Occipital lobe (tissue), 2 donors: ENCODE data around the gene PYGO2. TPM values are rescaled to one million over a fixed set of nuclear protein-coding genes. Genes with fewer than 3 reads are reported as not detected.

ENCODE experiments used
- DNase-seq: peaks from one replicate; lab custom pipeline; 2025; lab: John Stamatoyannopoulos, UW
- total RNA-seq: library from RNA; depleted of rRNA; stranded (reverse); fragments of >200 nt; gene quantifications from one replicate; pipeline ENCODE4 v1.2.3, GENCODE V29; 2014

Gene PYGO2, protein sequence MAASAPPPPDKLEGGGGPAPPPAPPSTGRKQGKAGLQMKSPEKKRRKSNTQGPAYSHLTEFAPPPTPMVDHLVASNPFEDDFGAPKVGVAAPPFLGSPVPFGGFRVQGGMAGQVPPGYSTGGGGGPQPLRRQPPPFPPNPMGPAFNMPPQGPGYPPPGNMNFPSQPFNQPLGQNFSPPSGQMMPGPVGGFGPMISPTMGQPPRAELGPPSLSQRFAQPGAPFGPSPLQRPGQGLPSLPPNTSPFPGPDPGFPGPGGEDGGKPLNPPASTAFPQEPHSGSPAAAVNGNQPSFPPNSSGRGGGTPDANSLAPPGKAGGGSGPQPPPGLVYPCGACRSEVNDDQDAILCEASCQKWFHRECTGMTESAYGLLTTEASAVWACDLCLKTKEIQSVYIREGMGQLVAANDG
- 11.2 TPM for total RNA-seq

DNA sequence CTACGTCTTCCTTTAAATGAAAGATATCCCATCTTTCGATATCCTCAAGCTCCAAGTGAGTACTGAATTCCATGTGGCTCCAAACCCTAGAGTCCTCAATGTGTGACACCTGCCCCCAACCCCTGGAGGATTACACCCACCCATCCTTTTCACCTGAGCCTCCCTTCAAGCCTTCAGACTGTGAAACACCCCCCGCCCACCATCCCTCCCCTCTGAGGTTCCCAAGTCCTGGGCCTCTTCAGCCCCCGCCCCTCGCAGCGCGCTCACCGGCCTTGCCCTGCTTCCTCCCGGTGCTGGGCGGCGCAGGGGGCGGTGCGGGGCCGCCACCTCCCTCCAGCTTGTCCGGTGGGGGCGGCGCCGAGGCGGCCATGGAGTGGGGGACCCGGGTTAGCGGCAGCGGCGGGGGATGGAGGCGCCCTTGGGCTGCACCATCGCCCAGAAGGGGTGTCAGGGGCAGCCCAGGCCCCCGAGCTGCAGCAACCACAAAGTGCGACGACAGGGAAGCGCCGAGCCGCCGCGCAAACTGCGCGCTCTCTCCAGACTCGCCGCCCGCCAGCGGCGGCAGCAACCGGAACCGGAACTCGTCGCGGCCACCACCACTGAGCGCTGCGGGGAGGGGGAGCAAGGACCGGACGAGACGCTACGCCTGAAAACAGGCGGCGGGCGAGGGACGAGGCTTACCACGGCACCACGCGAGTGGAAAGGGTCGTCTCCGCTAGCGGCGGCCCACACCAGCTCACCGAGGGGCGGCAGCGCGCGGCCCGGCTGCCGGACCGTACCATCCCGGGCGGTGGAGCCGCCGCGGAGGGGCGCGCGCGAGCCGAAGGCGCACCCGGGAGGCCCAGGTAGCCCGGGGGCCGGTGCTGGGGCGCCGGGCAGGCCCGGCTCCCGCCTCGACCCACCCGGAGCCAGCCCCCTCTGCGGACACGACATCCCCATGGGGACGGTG lies at the start of gene PYGO2:
PYGO2 (minus strand) TSS at position 576 of the 949 bp plus-strand sequence; CDS start at position 370, 206 bp downstream.
- peak; percentile 75 for DNase-seq

DNA sequence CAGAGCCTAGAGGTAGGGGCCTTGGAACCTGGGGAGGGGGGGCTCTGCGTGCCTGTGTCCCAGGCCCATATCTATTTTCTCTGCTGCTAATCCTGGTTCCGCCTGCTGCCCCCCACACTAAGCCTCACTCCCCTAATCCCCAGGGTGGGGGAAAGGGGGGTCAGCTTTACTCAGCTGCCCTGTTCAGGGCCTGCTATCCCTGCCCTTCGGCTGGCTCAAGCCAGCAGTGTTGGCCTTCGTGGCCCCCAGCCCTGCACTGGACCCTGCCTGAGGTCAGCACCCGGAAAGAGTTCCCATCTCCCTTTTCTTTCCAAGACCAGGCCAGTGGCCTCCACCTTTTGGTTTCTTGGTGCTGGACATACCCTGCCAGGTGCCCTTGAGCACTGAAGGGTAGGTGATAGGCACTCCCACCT lies 49.4 kb upstream of the PYGO2 start:
- DNase-seq = no peak

DNA sequence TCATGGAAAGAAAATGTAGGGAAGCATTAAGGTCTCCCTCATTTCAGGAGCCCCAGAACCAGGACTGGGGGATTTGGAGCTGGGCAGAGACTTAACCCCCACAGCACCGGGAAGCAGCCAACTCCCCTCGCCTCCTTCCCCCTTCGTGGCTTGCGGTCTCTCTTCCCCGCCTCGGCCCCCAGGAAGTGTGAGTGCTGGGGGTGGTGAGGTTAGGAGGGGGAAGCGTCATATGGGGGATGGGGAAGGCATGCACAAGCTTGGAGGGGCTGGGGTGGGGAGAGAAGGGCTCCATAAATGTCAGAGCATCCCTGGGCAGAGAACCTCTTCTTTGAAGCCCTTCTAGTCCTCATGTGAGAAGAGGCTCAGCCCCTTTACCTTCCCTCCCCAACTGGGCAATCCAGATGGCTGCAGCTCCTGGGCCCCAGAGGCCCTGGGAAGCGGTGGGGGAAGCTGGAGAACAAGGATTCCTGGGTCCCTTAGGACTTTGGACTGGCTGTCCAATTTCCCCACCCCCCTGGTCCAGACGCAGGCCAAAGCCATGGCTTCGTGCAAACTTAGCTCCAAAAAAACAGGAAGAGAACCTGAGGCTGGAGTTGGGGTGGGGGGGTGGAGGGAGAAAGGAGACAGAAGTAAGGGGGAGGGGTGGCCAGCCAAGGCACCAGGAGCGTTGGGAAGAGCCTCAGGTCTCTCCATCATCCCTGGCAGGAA lies 48.8 kb upstream of the PYGO2 start:
- no peak for DNase-seq

DNA sequence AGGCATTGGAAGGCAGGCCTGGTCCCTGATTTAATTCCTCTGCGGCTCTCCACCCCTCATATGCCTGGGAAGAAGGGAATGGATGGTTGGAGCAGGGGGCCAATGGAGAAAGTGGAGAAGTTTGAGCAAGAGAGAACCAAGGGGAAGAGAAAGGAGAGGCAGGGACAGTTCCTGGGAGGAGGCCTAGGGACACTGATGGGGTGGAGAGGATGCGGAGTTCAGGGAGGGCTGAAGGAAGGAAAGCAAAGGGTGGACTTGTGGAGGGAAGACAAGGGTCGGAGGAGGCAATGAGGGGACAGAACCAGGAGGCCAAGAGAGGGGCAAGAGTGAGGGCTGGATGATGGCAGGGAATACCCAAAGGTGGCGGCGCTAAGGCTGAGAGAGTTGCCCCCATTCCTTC lies 48.2 kb upstream of the PYGO2 start:
- DNase-seq = no peak

DNA sequence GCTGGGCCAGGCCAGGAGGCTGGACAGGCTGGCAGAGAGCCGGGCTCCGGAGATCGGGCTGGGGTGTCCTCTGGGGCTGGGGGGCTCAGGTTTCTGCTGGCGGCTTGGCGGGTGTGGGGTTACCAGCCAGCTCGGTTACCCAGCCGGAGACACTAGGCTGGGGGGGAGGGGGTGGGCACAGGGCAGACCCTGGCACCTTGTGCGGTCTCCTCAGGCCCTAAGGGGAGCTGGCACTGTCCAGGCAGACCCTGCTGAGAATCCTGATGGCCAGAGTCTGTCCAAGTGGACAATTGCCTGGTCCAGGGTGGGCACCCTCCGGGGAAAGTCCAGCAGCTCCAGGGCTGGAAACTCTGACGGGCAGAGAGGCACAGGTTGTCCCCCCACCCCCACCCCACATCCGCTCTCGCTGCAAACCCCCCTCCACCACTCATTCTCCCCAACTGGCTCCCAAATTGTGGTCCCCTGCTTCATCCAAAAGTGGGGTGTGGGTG lies 47.7 kb upstream of the PYGO2 start:
- no peak for DNase-seq

DNA sequence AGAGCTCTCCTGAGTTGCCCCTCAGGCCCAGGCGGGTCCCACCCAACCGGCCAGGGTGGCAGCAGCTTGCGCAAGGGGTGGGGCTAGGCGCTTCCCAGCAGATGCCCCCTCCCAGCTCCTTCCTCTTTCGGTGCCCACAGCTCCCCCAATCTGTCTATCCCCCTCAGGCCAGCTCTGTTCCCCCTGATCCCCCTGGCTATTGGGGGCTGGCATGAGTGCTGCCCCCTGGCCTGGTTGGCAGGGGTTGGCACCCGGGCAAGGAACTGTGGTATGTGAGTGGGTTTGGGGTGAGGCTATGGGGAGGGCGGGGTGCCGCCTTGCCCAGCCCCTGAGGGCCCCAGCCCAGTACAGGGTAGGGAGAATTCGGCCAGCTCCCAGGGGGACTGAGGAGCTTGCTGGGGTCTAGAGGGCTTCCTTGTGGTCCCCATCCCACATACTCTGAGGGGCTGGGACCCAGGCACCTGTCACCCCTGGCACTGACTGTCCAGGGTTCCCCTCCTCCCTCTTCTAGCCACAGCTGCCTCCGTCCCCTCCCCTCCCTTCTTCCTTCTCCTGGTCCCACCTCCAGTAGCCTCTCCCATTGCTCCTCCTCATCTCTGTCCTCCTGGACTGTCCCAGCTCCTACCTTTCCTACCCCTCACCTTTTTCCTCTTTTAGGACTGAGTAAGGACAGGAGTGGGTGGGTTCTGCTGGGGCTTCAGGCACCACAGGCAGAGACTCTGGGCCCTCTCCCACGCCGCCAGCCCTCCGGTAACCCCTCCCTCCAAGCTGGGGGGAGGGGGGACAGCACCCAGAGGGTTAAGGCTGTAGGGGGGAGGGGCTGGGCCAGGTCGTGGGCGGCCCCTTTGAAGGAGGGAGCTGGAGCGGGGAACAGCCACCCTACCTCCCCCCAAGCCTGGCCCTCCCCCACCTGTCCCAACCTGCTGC lies 46.7 kb upstream of the PYGO2 start:
- no peak for DNase-seq

DNA sequence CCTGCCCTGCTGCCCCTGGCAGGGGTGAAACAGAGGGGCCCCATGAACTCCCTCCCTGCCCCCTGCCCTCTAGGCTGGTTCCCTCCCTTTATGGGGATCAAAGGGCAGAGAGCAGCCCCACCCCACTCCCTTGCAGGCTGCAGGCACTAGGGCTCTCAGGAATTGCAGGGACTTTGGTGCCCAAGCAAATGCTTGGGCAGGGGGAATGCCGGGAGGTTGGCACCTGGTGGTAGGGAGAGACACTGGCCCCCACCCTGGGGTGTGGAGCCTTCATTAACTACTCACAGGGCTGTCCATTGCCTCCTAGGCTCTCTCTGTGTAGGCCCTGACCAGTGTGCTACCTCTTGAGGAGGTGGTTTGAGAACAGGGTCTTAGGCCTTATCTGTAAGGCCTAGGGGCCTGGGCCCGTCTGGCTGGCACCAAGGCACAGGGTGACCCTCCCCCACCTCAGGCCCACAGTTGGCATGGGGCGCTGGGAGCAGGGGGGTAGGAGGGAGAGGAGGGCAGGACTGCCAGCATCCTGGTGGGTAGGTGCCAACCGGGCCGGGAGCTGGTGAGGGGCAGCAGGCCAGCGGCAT lies 45.8 kb upstream of the PYGO2 start:
- no peak for DNase-seq

DNA sequence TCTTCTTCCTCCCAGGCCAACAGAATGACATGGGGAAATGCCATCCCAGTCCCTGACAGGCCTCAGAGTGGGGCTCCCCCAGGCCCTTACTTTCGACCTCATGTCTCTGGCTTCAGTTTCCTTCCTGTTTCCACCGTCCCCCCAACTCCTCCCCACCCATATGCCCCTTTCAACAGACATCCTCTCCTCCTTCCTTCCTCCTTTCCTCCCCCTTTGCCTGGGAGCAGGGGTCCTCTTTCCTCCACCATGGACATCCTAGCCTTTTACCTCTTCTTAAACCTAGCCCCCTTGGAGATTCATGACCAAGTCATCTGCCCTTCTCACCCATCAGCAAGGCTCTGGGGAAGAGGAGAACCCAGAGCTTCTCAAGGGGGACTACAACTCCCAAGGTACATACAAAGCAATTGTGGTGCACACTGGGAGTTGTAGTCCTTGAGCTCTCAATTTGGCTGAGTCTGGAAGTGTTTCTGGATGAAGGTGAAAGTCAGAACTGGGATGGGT lies 45.1 kb upstream of the PYGO2 start:
- DNase-seq = peak; percentile 30

DNA sequence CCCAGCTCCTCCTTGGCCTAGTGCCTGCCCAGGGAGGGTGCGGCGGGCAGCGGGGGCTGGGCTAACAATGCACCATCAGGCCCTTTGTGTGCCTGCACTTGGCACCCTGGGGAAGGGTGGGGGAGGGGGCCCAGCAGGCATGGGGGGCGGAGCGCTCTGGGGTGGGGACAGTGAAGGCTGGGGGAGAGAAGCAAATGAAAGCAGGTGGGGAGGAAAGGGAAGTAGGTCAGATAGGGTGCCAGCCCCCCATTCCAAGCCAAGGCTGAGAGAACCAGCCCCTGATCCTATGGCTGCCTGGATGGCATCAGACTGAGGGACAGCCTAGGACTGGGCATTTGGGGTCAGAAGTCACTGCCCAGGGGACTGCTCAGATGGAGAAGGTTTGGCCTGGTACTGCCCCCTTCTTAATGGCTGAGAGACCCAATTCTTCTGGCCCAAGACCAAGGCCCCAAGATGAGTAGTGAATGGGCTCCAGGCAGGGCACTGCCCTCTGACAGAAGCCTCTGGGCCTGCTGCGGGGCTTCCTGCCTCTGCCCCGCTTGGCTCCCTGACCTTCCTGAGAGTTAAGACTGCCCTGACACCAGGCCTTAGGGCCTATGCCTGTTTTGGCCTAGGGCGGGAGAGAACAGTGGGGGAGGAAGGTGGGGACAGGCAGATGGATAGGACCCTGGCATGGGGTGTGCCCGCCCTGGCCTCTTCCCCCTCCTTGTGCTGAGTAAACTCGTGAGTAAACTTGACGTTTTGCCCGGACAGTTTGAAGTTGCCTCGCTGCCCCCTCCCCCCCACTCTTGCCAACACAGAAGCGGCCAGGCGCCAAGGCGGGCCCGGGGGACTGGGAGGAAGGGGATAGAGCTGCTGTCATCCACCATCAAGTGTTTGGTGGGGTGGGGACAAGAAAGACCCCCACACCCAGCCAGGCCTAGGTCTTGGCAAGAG lies 43.8 kb upstream of the PYGO2 start:
- DNase-seq = peak; percentile 47

DNA sequence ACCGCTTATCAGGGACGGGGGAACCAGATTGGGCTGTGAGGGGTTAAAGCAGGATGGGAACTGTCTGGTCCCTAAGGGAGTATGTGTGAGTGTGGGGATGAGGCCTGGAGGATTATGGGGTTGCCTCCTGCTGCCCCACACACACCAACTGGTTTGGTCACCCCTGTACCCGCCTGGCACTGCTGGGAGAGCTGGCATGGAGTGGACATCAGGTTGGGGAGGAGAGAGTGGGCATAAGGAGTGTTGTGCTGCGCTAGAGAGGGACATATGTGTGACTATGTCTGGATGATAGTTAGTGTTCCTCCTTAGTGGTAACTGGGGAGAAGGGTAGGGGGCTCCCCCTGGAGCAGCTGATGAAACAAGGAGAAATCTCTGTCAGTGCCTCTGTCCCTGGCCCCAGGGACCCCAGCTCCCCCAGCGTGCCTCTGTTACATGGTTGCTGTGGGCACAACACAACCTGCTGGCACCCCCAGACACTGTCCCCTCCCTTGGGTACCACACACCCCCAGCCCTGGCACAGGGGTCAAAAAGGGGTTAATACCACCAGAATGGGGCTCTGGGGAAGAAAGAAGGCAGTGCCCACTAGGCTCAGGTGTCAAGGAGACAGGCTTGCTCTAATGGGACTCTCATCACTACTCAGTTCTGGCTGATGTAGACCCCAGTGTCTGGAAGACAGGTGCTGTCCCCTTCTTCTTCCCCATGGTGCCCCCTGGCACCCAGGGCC lies 42.9 kb upstream of the PYGO2 start:
- DNase-seq = no peak

DNA sequence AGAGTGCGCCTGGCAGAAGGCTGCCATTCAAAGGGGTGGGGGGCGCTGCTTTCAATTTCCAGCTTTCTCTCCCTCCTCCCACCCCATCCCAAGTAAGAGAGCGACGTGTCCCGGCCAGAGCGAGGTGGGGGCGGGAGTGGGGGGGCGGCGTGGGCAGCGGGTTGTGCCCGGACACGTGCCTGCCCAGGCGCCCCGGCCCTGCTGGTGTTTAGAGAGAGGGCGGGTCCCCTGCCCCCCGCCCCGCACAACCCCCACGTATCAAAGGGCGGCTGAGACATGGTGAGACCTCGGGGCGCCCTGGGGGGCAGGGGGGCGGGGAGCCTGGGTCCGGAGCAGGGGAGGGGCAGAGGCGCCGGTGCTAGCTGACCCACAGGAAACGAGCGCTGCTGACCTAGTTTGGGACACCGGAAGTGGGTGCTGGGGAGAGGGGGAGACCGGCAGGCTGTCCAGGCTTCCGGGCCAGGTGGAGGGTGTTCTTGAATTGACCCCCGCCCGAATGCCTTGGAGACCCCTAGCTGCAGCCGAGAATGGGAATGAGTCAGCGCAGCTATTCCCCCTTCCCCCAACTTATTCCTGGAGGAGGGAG lies 42.3 kb upstream of the PYGO2 start:
- peak; percentile 64 for DNase-seq

DNA sequence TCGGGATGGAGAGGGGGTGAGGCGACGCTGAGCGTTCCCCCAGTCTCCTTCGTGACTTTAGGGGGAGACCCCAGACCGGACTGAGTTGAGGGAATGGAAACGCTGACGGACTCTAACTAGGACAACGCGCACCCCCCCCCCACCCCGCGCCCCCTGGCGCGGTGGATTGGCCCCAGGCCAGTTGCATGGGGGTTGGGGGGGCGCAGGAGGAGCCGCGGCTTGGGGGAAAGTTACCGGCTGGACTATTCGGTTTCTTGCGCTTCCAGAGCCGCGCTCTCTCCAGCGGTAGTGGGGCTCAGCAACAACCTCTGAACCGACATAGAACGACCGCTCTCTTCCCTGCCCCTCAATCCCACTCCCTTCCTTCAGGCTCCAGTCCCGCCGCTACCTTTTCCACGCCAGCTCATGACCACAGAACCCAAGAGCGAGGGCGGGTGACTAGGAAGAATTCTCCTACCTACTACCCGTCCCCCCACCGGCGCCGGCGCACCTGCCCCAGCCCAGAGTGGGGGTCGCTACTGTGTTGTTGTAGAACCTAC lies 41.7 kb upstream of the PYGO2 start:
- DNase-seq = no peak

DNA sequence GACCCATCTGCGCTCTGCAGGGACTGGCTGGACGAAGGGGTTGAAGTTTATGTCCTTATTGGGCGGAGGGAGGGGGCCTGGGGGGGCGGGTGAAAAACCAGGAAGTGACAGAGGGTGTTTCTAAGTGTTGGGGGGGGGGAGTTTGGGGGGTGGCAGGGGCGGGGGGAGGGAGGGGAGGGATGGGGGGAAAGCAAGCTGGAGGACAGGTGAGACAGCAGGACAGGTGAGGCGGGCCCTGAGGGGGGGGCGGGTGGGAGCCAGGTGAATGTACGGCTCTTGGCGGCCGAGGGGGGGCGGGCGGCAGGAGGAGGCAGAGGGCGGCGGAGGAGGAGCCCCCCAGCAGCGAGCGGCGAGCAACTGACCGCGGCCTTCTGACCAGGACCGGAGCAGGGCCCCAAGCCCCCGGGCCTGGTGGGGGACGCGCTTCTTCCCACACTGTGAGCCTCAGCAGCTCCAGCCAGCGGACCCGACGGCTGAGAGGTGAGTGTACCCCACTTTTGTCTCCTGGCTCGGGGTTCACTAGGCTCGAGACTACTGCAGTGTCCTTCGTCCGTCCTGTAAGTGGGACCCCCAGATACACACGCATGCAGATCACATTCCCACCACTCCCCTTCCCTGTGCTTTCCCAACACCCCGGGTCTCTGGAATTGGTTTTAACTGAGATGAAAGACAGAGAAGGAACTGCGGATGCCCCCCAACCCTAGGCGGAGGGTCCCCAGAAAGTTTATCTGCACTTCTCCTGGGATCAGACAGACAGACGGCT lies 41.1 kb upstream of the PYGO2 start, which contains the start of gene ZBTB7B:
ZBTB7B (plus strand) TSS at position 339 of the 763 bp plus-strand sequence. CDS start 11,859 bp downstream, outside the sequence.
- DNase-seq = no peak

DNA sequence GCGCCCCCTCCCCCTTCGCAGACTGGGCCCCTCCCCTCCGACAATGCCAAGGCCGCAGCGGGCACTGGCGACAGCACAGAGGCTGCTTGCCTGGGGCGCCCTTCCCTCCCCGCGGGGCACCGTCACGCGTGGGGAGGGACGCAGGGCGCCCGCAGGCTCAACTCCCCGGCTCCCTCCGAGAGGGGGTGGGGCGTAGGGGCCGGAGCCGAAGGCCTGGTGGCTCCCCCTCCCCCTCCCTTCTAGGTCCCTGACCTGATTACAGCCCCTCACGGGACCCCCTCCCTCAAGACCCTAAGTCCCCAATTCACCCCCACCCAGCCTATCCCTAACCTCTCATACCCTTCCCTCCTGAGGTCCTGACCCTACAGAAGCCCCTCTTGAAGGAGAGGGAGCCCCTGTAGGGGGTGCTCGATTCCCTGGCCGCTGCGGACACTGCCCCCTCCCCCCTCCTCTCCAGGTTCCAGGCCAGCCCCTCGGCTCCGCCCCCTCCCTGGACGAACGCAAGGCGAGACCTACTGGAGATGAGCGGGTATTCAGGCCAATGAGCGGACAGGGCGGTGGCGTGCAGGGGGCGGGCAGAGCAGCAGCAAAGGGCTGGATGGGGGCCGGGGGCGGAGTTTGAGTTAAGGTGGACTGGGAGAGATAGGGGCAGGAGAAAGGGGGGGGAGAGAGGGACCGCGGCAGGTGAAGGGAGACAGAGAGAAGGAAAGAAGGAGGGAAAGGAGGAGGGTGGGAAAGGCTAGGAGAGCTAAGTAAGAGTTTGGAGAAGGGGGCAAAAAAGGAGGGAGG lies 40.3 kb upstream of the PYGO2 start:
- peak; percentile 100 for DNase-seq

DNA sequence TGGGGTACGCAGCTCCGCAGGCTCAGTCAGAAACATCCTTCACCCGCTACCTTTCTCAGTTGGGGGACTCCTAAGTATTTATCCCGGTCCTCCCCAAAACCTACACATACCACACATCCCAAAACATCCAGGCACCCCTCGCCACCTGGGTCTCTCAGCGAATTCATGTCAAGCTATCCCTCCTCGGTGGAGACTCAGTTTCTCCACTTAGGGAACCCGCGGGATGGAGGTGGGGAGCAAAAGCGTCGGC lies 39.8 kb upstream of the PYGO2 start:
- DNase-seq = no peak
